ENCODE data around the gene PMM1. TPM values are rescaled to one million over a fixed set of nuclear protein-coding genes. Genes with fewer than 3 reads are reported as not detected.

The PMM1 gene
- total RNA-seq, 4 donors from 2014 or later, result 38.6 to 182 (median 81.7) TPM

GRCh38 chr22:41531715-41532477 is 57.7 kb downstream of the PMM1 start:
- TF ChIP-seq CTCF (IDR thresholded peaks at IDR 0.05; ENCODE audit: low read depth), result no peak

DNA sequence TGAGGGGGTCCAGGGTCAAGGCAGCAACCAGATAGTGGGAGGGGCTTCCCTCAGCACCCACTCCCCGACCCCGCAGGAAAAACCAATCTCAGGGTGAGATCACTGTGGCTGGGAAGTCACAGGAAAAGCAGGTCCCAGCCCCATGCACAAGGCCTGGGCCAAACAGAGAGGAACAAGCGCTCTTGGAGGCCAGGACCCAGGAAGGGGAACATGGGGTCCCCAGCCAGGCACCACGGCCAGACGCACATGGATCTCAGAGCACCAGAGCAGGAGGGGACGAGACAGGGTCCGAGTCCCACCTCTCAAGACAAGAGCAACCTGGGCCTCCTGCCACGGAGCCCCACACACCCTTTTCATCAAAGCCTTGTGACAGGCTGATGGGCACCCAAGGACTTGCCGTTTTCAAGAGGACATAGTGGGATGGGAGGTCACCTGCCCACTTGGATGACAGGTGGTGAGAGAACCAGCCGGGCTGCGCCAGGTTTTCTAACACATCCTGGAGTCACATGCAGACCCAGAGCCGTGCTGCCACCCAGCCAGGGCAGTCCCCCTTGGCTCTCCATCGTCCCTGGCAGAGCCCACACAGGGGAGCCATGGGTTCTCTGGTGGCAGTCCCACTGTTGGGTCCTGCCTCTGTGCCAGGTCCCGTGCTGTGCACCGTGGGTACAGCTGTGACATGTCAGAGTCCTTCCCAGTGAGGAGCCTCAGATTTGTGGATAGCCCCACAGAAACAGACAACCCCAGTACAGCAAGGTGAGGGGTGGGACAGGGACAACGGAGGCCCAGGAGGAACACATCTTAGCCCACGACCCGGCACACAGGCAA is 58.5 kb downstream of the PMM1 start:
- TF ChIP-seq CTCF (IDR thresholded peaks at IDR 0.05; ENCODE audit: low read depth), result no peak

GRCh38 chr22:41528938-41529561 is 60.6 kb downstream of the PMM1 start:
- TF ChIP-seq CTCF (IDR thresholded peaks at IDR 0.05; ENCODE audit: low read depth), result no peak

GRCh38 chr22:41528132-41528766 is 61.4 kb downstream of the PMM1 start:
- no peak for TF ChIP-seq CTCF (IDR thresholded peaks at IDR 0.05; ENCODE audit: low read depth)

Other genes starting within 250 kb of the PMM1 start
- gene TEF, start 207.9 kb downstream of the PMM1 start, total RNA-seq, result 10 to 100 TPM; 12.1 to 30.1 (median 18.5) TPM
- gene TOB2, start 143.0 kb downstream of the PMM1 start, total RNA-seq, result 10 to 100 TPM; 35.5 to 80.6 (median 43.9) TPM
- 10 to 100 TPM; 17.3 to 48.4 (median 34.6) TPM for gene PHF5A, start 121.1 kb downstream of the PMM1 start, total RNA-seq
- 100 to 1,000 TPM in 1 of 4 donors, 10 to 100 TPM in 3; 78.7 to 218 (median 90.0) TPM for gene ACO2, start 120.7 kb downstream of the PMM1 start, total RNA-seq
- 10 to 100 TPM; 10.2 to 30.3 (median 19.9) TPM for gene POLR3H, start 45.4 kb downstream of the PMM1 start, total RNA-seq
- gene CSDC2, start 28.8 kb downstream of the PMM1 start, total RNA-seq, result under 1 TPM in 2 of 4 donors, not detected in 2; 0.22 to 0.51 TPM
- gene DESI1, start 31.2 kb upstream of the PMM1 start, total RNA-seq, result 10 to 100 TPM in 3 of 4 donors, 1 to 10 TPM in 1; 9.2 to 29.0 (median 17.8) TPM
- gene XRCC6, start 31.5 kb upstream of the PMM1 start, total RNA-seq, result 100 to 1,000 TPM; 151 to 186 (median 169) TPM
- gene SNU13, start 99.0 kb upstream of the PMM1 start, total RNA-seq, result 100 to 1,000 TPM in 1 of 4 donors, 10 to 100 TPM in 3; 65.2 to 106 (median 88.6) TPM
- gene MEI1, start 109.7 kb upstream of the PMM1 start, total RNA-seq, result 10 to 100 TPM in 2 of 4 donors, 1 to 10 TPM in 1, under 1 TPM in 1; 0.16 to 13.6 (median 6.3) TPM
- gene CCDC134, start 210.8 kb upstream of the PMM1 start, total RNA-seq, result 1 to 10 TPM in 3 of 4 donors, under 1 TPM in 1; 0.98 to 5.1 (median 2.6) TPM
- 10 to 100 TPM; 21.4 to 28.0 (median 25.3) TPM for gene SREBF2, start 243.3 kb upstream of the PMM1 start, total RNA-seq